ENCODE results near the gene NSL1.
"Not testable (repeated sequence)": the region's sequence is repeated elsewhere in the genome, so short reads cannot be mapped to it uniquely, and the experiment has no call there.

NSL1 gene, protein sequence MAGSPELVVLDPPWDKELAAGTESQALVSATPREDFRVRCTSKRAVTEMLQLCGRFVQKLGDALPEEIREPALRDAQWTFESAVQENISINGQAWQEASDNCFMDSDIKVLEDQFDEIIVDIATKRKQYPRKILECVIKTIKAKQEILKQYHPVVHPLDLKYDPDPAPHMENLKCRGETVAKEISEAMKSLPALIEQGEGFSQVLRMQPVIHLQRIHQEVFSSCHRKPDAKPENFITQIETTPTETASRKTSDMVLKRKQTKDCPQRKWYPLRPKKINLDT

GRCh38 chr1:212791676-212792395 lies at the start of gene NSL1, which contains the start of gene TATDN3:
Gene NSL1, minus strand, starts transcription at chr1:212791777. Its CDS starts 14 bp downstream, at chr1:212791763.
Gene TATDN3, plus strand, starts transcription at chr1:212791894. Its CDS starts 28 bp downstream, at chr1:212791922.
- peak; percentile 91 for DNase-seq (ENCODE audit: low read depth)

GRCh38 chr1:212838145-212838544 lies 46.6 kb upstream of the NSL1 start:
- DNase-seq (ENCODE audit: low read depth), result no peak

GRCh38 chr1:212833211-212834207 lies 41.9 kb upstream of the NSL1 start:
- not testable (repeated sequence) for DNase-seq (ENCODE audit: low read depth)

DNA sequence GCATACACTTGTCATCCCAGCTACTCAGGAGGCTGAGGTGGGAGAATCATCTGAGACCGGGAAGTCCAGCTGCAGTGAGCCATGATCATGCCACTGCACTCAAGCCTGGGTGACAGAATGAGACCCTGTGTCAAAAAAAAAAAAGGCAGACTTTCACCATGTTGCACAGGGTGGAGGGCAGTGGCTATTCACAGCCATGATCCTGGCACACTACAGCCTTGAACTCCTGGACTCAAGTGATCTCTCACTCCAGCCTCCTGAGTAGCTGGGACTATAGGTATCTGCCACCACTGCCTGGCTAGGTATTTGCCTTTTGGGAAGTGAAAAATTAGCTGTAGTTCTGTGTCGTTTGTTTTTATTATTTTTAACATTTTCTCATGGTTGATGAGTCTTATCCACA lies 36.8 kb upstream of the NSL1 start:
- DNase-seq (ENCODE audit: low read depth), result no peak

- no peak for DNase-seq (ENCODE audit: low read depth)
Observed at GRCh38 chr1:212827831-212828278, 36.3 kb upstream of the NSL1 start.

GRCh38 chr1:212827171-212827776 lies 35.7 kb upstream of the NSL1 start:
- no peak for DNase-seq (ENCODE audit: low read depth)

DNA sequence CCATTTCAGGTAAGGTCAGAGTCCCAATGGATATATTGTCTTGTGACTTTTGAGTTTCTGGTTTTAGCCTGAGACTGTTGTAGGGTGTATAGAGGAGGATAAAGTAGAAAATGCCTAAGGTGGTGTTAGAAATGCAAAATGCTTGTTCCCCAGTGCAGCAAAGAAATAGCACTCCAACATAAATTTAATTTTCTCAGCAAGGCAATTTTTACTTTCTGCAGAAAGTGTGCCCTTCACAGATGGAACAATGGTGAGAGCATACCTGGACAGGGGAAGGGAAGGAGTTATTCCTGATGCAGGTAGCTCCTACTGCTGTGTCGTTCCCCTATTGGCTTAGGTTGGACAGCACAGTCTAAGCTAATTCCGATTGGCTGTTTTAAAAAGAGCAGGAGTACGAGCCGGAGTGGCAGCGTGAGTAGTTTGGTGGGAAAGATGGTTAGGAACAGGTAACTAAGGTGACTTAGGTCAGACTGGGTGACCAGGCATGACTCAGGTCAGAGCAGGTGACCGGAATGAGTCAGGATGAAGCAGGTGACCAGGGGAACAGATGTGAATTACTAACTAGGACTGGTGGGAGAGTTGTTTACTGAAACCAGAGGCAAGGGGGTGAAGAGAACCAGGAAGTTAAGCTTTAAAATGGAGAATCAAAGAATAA lies 34.3 kb upstream of the NSL1 start:
- DNase-seq (ENCODE audit: low read depth), result no peak

DNA sequence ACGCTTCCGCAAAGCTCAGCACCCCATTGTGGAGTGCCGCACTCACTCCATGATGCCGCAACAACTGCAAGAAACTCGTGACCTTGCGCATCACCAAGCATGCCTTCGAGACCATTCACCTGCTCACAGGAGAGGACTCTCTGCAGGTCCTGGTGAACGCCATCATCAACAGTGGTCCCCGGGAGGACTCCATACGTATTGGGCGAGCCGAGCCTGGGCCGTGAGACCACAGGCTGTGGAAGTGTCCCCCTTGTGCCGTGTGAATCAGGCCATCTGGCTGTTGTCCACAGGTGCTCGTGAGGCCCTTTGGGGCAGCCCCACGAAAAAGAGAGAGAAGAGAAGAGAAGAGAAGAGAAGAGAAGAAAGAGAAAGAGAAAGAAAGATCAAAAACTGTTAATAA lies 32.6 kb upstream of the NSL1 start:
- no peak for DNase-seq (ENCODE audit: low read depth)

DNA sequence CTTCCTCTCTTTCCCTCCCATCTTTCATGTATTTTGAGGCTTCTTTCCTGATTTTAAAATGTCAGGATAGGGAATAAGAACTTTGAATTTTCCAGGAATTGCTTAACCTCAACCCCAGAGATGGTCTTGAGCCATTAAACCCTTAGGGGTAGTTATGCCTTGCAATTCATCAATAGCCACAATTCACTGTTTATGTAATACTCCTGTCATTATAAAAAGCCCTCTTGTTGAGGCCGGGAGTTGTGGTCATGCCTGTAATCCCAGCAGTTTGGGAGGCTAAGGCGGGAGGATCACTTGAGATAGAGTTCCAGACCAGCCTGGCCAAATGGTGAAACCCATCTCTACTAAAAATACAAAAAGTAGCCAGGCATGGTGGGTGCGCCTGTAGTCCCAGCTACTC lies 31.4 kb upstream of the NSL1 start:
- no peak for DNase-seq (ENCODE audit: low read depth)

DNA sequence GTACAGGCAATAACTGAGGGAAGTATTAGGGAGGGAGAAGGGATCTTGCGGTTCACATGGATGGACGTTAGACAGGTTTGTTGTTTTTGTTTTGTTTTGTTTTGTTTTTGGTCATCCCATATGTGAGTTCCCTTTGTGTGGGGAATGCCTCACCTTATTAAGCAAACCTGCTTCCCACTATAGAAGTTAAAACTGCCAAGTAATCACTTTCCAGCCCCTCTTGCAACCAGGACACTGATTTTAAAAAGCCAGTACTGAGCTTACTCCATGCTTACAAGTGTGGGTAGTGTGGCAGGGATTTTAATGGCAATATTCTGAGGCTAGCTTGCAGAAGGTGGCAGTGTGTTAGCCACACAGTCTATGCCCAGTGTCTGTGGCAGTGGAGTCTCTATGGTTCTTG lies 29.4 kb upstream of the NSL1 start:
- DNase-seq (ENCODE audit: low read depth), result no peak

- peak; percentile 77 for DNase-seq (ENCODE audit: low read depth)
Observed at GRCh38 chr1:212819726-212820125, 28.1 kb upstream of the NSL1 start.

GRCh38 chr1:212816567-212817278 lies 25.1 kb upstream of the NSL1 start:
- peak; percentile 24 for DNase-seq (ENCODE audit: low read depth)

GRCh38 chr1:212814537-212815334 lies 23.2 kb upstream of the NSL1 start:
- peak; percentile 22 for DNase-seq (ENCODE audit: low read depth)

DNA sequence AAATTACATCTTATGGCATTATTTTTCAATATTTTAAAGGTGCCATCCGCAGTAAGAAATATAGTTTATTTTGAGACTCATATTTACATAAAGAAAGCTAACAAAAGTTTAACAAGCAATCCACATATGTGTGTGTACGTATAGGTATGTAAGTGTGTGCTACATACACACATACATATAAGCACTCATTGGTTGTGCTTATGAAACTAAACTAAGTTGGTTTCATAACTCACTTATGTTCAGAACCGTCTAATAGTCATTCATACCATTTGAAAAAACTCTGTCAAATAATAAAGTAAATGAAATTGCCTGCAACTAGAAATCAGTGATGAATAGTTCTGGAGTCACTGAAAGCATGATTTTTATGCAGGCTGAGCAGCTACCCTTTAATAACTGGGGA lies 14.2 kb upstream of the NSL1 start:
- DNase-seq (ENCODE audit: low read depth), result no peak

GRCh38 chr1:212797681-212798080 lies 6.1 kb upstream of the NSL1 start:
- DNase-seq (ENCODE audit: low read depth), result peak; percentile 58

GRCh38 chr1:212794561-212795014 lies 3.0 kb upstream of the NSL1 start:
- peak; percentile 13 for DNase-seq (ENCODE audit: low read depth)

- DNase-seq (ENCODE audit: low read depth), result no peak
Observed at GRCh38 chr1:212792396-212792908, 875 bp upstream of the NSL1 start.

DNA sequence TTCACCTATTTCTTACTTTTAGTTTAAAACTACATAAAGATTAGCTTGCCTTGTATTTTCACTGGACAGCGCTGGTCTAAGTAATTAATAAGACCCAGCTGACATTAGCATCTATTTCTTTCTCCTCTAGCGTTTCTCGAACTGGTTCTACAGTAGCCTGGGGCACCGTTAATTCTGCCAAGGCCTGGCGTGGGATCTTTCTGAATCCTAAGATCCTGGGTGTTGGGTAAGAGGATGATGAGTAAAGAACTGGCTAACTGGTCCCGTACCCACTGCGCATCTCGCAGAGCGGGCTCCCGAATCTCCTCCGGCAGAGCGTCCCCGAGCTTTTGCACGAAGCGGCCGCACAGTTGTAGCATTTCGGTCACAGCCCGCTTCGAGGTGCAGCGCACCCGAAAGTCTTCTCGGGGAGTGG lies 309 bp downstream of the NSL1 start:
- DNase-seq (ENCODE audit: low read depth), result peak; percentile 87

DNA sequence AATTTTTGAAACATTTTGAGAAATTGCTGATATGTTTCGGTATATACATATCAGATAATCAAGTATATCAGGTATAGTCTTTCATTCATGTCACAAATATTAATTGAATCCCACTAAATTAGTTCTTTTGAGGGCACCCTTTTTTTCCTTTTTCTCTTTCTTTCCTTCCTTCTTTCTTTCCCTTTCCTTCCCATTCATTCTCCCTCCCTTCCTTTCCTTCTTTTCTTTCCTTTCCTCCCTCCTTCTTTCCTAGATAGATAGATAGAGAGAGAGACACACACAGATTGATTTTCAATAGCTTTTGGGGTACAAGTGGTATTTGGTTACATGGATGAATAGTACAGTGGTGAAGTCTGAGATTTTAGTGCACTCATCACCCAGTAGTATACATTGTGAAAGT lies 5.7 kb downstream of the NSL1 start:
- DNase-seq (ENCODE audit: low read depth), result no peak
